K562 (cell line): ENCODE data around the gene AP1G2. TPM values are rescaled to one million over a fixed set of nuclear protein-coding genes. Genes with fewer than 3 reads are reported as not detected.

Source experiments
- ATAC-seq: fragments of 200-7000 bp; cut with Tn5 transposase; 3 replicates; pipeline ENCODE4 v1.9.1; 2020; ENCODE audit warnings: moderate library complexity
- BruUV-seq: library from RNA; stranded (reverse); fragments of 400-500 nt; replicated peaks from 2 replicates; lab custom pipeline; 2021; lab: Mats Ljungman, UMichigan
- CTCF ChIA-PET: fragments of 300-600 bp; formaldehyde crosslinking; extraction: SDS; loops from one replicate; lab custom pipeline; 2021; ENCODE audit warnings: low intra/inter-chr PET ratio; lab: Yijun Ruan, JAX
- POLR2A ChIA-PET: fragments of 300-600, 350-650 bp; sonication (Branson Sonifier 250); formaldehyde crosslinking; extraction: SDS; loops from one replicate; lab custom pipeline; 2021; ENCODE audit warnings: antibody characterized with exemption, inconsistent platforms; lab: Yijun Ruan, JAX
- DNase-seq, 4 experiments: peaks; one replicate each; pipeline versions ENCODE4 v3.0.0 to v3.0.0-alpha.2; 2011 to 2018; ENCODE audit warnings: low spot score in 3 of 4, mixed read lengths in 3 of 4; ENCODE audit errors: extremely low read depth in 1 of 4
- FAIRE-seq: peaks from 2 replicates; lab custom pipeline; 2011; peaks lifted over from hg19 to GRCh38; lab: Jason Lieb, UNC
- H2AFZ ChIP-seq: 2 replicates; pipeline ENCODE4 v1.6.0; 2011; ENCODE audit warnings: low read depth, low read length, control low read depth, inconsistent platforms
- H3K27ac ChIP-seq: fragments of 200-600 bp; 3 replicates; pipeline ENCODE4 v1.8.0; 2011; ENCODE audit warnings: low read depth, mild to moderate bottlenecking, control low read depth, inconsistent platforms, low read length, moderate library complexity, mixed read lengths; ENCODE audit errors: extremely low read depth
- H3K27me3 ChIP-seq, 2 experiments: fragments of 300-600 bp in 1 of 2; 2 replicates in 1 of 2; 3 replicates in 1 of 2; pipeline versions ENCODE4 v1.6.0 to v1.8.0; 2011; ENCODE audit warnings: inconsistent platforms in 2 of 2, low read length in 2 of 2, mild to moderate bottlenecking in 1 of 2, mixed read lengths in 1 of 2, moderate library complexity in 1 of 2; ENCODE audit not compliant: control insufficient read depth in 2 of 2, insufficient read depth in 2 of 2
- H3K36me3 ChIP-seq: fragments of 300-600 bp; 3 replicates; pipeline ENCODE4 v1.8.0; 2011; ENCODE audit warnings: mild to moderate bottlenecking, low read length, inconsistent platforms; ENCODE audit not compliant: control insufficient read depth, insufficient read depth
- H3K4me1 ChIP-seq, 2 experiments: fragments of 200-600 bp in 1 of 2; replicated peaks in 1 of 2; 2 replicates in 1 of 2; 3 replicates in 1 of 2; pipeline versions ENCODE4 v1.5.1 to v1.8.0; 2011; ENCODE audit warnings: inconsistent platforms in 2 of 2, low read length in 2 of 2, mild to moderate bottlenecking in 1 of 2, mixed read lengths in 1 of 2, moderate library complexity in 1 of 2; ENCODE audit not compliant: control insufficient read depth in 2 of 2, insufficient read depth in 2 of 2
- H3K4me2 ChIP-seq: 2 replicates; pipeline ENCODE4 v1.6.1; 2011; ENCODE audit warnings: low read length, control low read depth, inconsistent platforms, mixed read lengths; ENCODE audit not compliant: insufficient read depth
- H3K4me3 ChIP-seq: fragments of 200-600 bp; sonication (generic), shearing (Covaris generic); 2 replicates; pipeline ENCODE4 v1.5.1; 2016; ENCODE audit warnings: control low read depth, inconsistent platforms
- H3K79me2 ChIP-seq: fragments of 200-600 bp; 3 replicates; pipeline ENCODE4 v1.8.0; 2011; ENCODE audit warnings: low read length, inconsistent platforms; ENCODE audit not compliant: control insufficient read depth, insufficient read depth
- H3K9ac ChIP-seq, 2 experiments: 2 replicates each; pipeline versions ENCODE4 v1.6.0 to v1.6.1; 2011; ENCODE audit warnings: low read depth in 2 of 2, low read length in 2 of 2, control low read depth in 1 of 2, inconsistent platforms in 1 of 2, mild to moderate bottlenecking in 1 of 2, mixed read lengths in 1 of 2; ENCODE audit not compliant: insufficient read depth in 1 of 2
- H3K9me1 ChIP-seq: one replicate; pipeline ENCODE4 v1.6.0; 2011; ENCODE audit warnings: inconsistent platforms, mild to moderate bottlenecking, low read length, moderate library complexity; ENCODE audit not compliant: control insufficient read depth, insufficient read depth
- H3K9me3 ChIP-seq: replicated peaks from 2 replicates; pipeline ENCODE4 v1.5.1; 2011; ENCODE audit warnings: low read depth, low read length, inconsistent platforms; ENCODE audit not compliant: control insufficient read depth, insufficient read depth
- H4K20me1 ChIP-seq: replicated peaks from 2 replicates; pipeline ENCODE4 v1.6.1; 2011; ENCODE audit warnings: low read length, inconsistent platforms, mixed read lengths; ENCODE audit not compliant: control insufficient read depth, insufficient read depth
- E2F1 ChIP-seq: sonication (generic); formaldehyde crosslinking; IDR thresholded peaks from 2 replicates; pipeline ENCODE4 v1.8.1; 2023; ENCODE audit warnings: mild to moderate bottlenecking, missing genetic modification reagents, moderate library complexity
- LEF1 ChIP-seq: fragments of 450-650 bp; IDR thresholded peaks from 2 replicates; pipeline ENCODE4 v1.6.1; 2016; ENCODE audit warnings: mild to moderate bottlenecking
- MTF1 ChIP-seq: fragments of 250-450 bp; sonication (Bioruptor Pico); IDR thresholded peaks from 2 replicates; pipeline ENCODE4 v1.9.0; 2021; ENCODE audit warnings: moderate library complexity, mild to moderate bottlenecking, inconsistent platforms, borderline replicate concordance
- RFX5 ChIP-seq: IDR thresholded peaks from 2 replicates; pipeline ENCODE4 v1.6.1; 2011; ENCODE audit warnings: low read depth, mild to moderate bottlenecking, improper control_type of control experiment, low read length
- ZNF197 ChIP-seq: fragments of 200-800 bp; sonication (Bioruptor generic); IDR thresholded peaks from 2 replicates; pipeline ENCODE4 v1.6.1; 2016; ENCODE audit warnings: low read depth, missing genetic modification characterization, missing compliant biosample characterization
- ZNF398 ChIP-seq: fragments of 250-450 bp; sonication (Bioruptor Pico); IDR thresholded peaks from 2 replicates; pipeline ENCODE4 v1.8.0; 2021; ENCODE audit warnings: moderate library complexity, mild to moderate bottlenecking, inconsistent platforms
- WGBS: fragments of 100-300 bp; shearing (Covaris generic); methylation state at CpG from one replicate; pipeline ENCODE4 v1.1.6; 2016; ENCODE audit warnings: low coverage, mixed read lengths; ENCODE audit not compliant: insufficient coverage; ENCODE audit errors: missing lambda C conversion rate; 5-methylcytosine and 5-hydroxymethylcytosine counted together
- in situ Hi-C: fragments of 300-500 bp; cut with MboI; formaldehyde crosslinking; loops from 4 replicates; pipeline ENCODE4 v1.15.0; 2018; ENCODE audit warnings: inconsistent platforms, mixed read lengths
- intact Hi-C: fragments of 100-400 bp; cut with micrococcal nuclease; formaldehyde crosslinking; loops from 2 replicates; pipeline ENCODE4 v1.14.2; 2022
- polyA plus RNA-seq, 8 experiments: library from polyadenylated mRNA; depleted of rRNA in 4 of 8; stranded (reverse) in 5 of 8; unstranded in 3 of 8; fragments of >200 nt; fragmentation: Nextera tagmentation in 2 of 8; fragmentation: Illumina TruSeq in 1 of 8; extraction: Ambion mirVana in 2 of 8; extraction: Trizol in 1 of 8; gene quantifications; 2 replicates each; pipeline versions ENCODE4 v1.2.1 to v1.2.3, GENCODE V29; 2011 to 2014; ENCODE audit warnings: inconsistent platforms in 1 of 8, missing spikeins in 1 of 8
- total RNA-seq, 7 experiments: library from RNA; depleted of rRNA in 6 of 7; stranded (reverse); fragments of >200 nt in 6 of 7; fragmentation: Illumina TruSeq in 2 of 7; extraction: Trizol in 2 of 7; gene quantifications; 2 replicates each; pipeline versions ENCODE4 v1.2.1 to v1.2.3, GENCODE V29; 2011 to 2021; ENCODE audit warnings: low replicate concordance in 1 of 7

Gene AP1G2
- total and polyA plus RNA-seq, 9 of the 15 experiments (the other 6 are each of a cell fraction or from before 2014, with no cell fraction given): 19.1 to 83.5 (median 33.3) TPM

GRCh38 chr14:23532658-23533057 is 34.9 kb downstream of the AP1G2 start:
- no TSS peak for BruUV-seq
- peaks cover 0 to 3% of the 10 kb centered on the region in 2 experiments; a peak in 1 of 5 replicates for H3K4me1 ChIP-seq
- peaks cover 0 to 36% of the 10 kb centered on the region in 2 experiments; a peak in 3 of 5 replicates for H3K27me3 ChIP-seq
- in situ Hi-C loops: no loop called here
- 9% methylated on average over 7 of the region's 7 CpGs for WGBS
- no peaks in the 10 kb centered on the region for H3K36me3 ChIP-seq
- no peaks in the 10 kb centered on the region for H3K79me2 ChIP-seq
- no peak overlapping the region for H3K27ac ChIP-seq
- H3K9ac ChIP-seq: no peak overlapping the region
- H3K4me2 ChIP-seq: no peak overlapping the region
- POLR2A ChIA-PET: no interaction called here
- intact Hi-C loops: no loop called here
- no peaks in the 10 kb centered on the region for H3K9me3 ChIP-seq
- no peaks in the 10 kb centered on the region for H3K9me1 ChIP-seq
- ATAC-seq: no peak
- DNase-seq: no peak
- no peak overlapping the region for H3K4me3 ChIP-seq
- H4K20me1 ChIP-seq: no peaks in the 10 kb centered on the region; the same call in 1 of the 2 replicates
- no peak overlapping the region for H2AFZ ChIP-seq
- no peak for FAIRE-seq
- CTCF ChIA-PET: no interaction called here
- no peak for TF ChIP-seq ZNF197
- TF ChIP-seq E2F1: no peak
- no peak for TF ChIP-seq RFX5
- no peak for TF ChIP-seq LEF1
- no peak for TF ChIP-seq ZNF398
- no peak for TF ChIP-seq MTF1 (CRISPR knock-in tag)
